Left ventricle myocardium inferior (tissue), 1 donor: ENCODE results near the gene FAS. TPM values are rescaled to one million over a fixed set of nuclear protein-coding genes. Genes with fewer than 3 reads are reported as not detected.

Experiments used
- DNase-seq: peaks from one replicate; pipeline ENCODE4 v3.0.0-alpha.2; 2020
- H3K27ac ChIP-seq: fragments of 200-600 bp; replicated peaks from 2 replicates; pipeline ENCODE4 v1.8.0; 2021
- H3K27me3 ChIP-seq: fragments of 200-600 bp; 2 replicates; pipeline ENCODE4 v1.8.0; 2021; ENCODE audit warnings: low read depth
- H3K36me3 ChIP-seq: fragments of 200-600 bp; 2 replicates; pipeline ENCODE4 v1.8.0; 2021
- H3K4me1 ChIP-seq: fragments of 200-600 bp; 2 replicates; pipeline ENCODE4 v1.8.0; 2021
- H3K4me3 ChIP-seq: fragments of 200-600 bp; 2 replicates; pipeline ENCODE4 v1.8.0; 2021; ENCODE audit warnings: mild to moderate bottlenecking, moderate library complexity
- H3K9me3 ChIP-seq: fragments of 200-600 bp; replicated peaks from 2 replicates; pipeline ENCODE4 v1.8.0; 2021
- intact Hi-C: fragments of 100-400 bp; cut with micrococcal nuclease; formaldehyde crosslinking; loops from one replicate; pipeline ENCODE4 v1.11.0; 2022
- total RNA-seq: library from RNA; stranded (reverse); fragmentation: NEBNext Ultra II Directional; extraction: Animal tissue kit (Norgen Biotek cat#: 25700); gene quantifications from one replicate; pipeline ENCODE4 v1.2.1, GENCODE V29; 2021
- TF ChIP-seq, protein P1 (sequence below): fragments of 200-600 bp; IDR thresholded peaks from 2 replicates; pipeline ENCODE4 v1.8.0; 2021; ENCODE audit warnings: antibody characterized with exemption, mild to moderate bottlenecking, borderline replicate concordance
- donor health status: DM: no; HTN: yes; CAD: no; lungs with severe emphysema.

Gene FAS
- total RNA-seq, 1 donor from 2014 or later, result 3.7 TPM

DNA sequence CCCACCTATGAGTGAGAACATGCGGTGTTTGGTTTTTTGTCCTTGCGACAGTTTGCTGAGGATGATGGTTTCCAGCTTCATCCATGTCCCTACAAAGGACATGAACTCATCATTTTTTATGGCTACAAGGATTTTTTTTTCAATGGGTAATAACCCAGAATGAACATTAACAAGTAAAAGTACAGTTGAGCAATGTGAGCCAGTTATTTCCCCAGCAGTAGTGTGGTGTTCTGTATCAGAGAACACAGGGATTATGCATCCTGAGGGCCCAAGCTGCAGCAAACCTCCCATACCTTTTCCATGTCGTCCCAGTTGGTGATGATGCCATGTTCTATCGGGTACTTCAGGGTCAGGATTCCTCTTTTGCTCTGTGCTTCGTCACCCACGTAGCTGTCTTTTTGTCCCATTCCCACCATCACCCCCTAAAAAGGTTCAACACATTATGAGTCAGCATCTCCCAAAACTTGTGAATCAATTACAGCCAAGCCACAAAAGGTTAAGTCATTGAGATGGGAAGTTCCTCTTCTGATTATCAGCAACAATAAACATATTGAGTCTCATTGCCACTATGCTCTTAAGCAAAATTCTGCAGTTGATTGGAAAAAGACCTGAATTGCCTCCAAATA is 43.5 kb upstream of the FAS start:
- H3K27ac ChIP-seq, result no peak overlapping the region
- H3K27me3 ChIP-seq, result no peaks in the 10 kb centered on the region
- DNase-seq, result no peak
- intact Hi-C loops, result no loop called here
- H3K36me3 ChIP-seq, result peaks cover 17% of the 10 kb centered on the region
- H3K4me3 ChIP-seq, result no peak overlapping the region
- H3K4me1 ChIP-seq, result peaks cover 25% of the 10 kb centered on the region
- H3K9me3 ChIP-seq, result no peaks in the 10 kb centered on the region
- TF ChIP-seq, protein P1, sequence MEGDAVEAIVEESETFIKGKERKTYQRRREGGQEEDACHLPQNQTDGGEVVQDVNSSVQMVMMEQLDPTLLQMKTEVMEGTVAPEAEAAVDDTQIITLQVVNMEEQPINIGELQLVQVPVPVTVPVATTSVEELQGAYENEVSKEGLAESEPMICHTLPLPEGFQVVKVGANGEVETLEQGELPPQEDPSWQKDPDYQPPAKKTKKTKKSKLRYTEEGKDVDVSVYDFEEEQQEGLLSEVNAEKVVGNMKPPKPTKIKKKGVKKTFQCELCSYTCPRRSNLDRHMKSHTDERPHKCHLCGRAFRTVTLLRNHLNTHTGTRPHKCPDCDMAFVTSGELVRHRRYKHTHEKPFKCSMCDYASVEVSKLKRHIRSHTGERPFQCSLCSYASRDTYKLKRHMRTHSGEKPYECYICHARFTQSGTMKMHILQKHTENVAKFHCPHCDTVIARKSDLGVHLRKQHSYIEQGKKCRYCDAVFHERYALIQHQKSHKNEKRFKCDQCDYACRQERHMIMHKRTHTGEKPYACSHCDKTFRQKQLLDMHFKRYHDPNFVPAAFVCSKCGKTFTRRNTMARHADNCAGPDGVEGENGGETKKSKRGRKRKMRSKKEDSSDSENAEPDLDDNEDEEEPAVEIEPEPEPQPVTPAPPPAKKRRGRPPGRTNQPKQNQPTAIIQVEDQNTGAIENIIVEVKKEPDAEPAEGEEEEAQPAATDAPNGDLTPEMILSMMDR, result no peak

GRCh38 chr10:88949051-88949450 is 41.5 kb upstream of the FAS start:
- no peak for DNase-seq
- Histone ChIP-seq H3K9me3 (no peaks in the 10 kb centered on the region), H3K36me3 (peaks cover 9% of the 10 kb centered on the region), H3K27ac (peak overlapping the region; percentile 79), H3K27me3 (no peaks in the 10 kb centered on the region), H3K4me1 (peaks cover 33% of the 10 kb centered on the region), H3K4me3 (peak overlapping the region; percentile 51)
- intact Hi-C loops, result no loop called here
- TF ChIP-seq, protein P1, result no peak

DNA sequence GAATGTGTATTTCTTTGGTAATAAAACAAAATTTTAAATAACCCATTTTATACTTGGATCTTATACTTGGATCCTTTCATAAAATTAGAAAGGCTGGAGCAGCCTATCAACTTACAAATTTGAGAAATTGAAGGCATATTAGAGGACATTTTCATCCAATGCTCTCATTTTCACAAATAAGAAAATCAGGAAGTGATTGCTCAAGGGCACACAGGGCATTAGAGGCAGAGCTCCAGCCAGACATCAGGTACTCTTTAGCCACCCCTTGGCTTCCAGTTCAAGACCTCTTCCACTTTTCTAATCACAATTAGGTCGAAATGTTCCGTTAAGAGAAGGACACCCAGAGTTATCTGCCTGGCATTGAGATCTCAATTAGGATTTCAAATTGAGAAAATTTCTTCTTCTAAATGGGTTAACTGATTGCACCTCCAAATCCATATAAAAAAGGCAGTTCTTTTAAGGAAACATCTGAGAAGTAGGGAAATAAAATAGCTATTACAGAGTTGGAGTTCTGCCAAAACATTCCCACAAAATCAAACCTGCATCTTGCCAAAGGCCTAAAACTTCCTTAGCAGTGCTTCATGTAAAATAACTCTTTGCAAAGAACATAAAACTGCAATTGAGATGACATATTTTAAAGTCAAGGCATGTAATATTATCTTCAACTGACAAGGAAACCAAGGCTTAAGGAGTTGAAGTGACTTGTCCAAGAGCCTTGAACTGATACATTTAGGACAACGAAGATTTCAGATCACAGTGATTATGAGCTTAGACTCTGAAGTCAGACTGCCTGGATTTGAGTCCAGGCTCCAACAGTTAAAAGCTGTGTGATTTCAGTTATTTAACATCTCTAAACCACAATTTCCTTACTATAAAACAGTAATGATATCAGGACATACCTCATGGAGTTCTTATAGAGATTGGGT is 40.4 kb upstream of the FAS start:
- no peak for DNase-seq
- H3K36me3 ChIP-seq, result peaks cover 3% of the 10 kb centered on the region
- no peaks in the 10 kb centered on the region for H3K27me3 ChIP-seq
- H3K27ac ChIP-seq, result peak overlapping the region; percentile 79
- H3K4me3 ChIP-seq, result peak overlapping the region; percentile 51
- TF ChIP-seq, protein P1, result no peak
- H3K4me1 ChIP-seq, result peaks cover 33% of the 10 kb centered on the region
- intact Hi-C loops, result no loop called here
- H3K9me3 ChIP-seq, result no peaks in the 10 kb centered on the region

GRCh38 chr10:88952647-88953111 is 37.9 kb upstream of the FAS start, which contains the start of gene ACTA2:
Gene ACTA2, minus strand, starts transcription at chr10:88952773. Its CDS starts 3,843 bp downstream, at chr10:88948930.
- TF ChIP-seq, protein P1, result no peak
- H3K4me1 ChIP-seq, result peaks cover 33% of the 10 kb centered on the region
- peak; percentile 31 for DNase-seq
- no peaks in the 10 kb centered on the region for H3K27me3 ChIP-seq
- intact Hi-C loops, result no loop called here
- no peaks in the 10 kb centered on the region for H3K9me3 ChIP-seq
- H3K27ac ChIP-seq, result peak within 1 kb of the TSS; percentile 79
- H3K36me3 ChIP-seq, result no peaks in the 10 kb centered on the region
- peak within 1 kb of the TSS; percentile 51 for H3K4me3 ChIP-seq

DNA sequence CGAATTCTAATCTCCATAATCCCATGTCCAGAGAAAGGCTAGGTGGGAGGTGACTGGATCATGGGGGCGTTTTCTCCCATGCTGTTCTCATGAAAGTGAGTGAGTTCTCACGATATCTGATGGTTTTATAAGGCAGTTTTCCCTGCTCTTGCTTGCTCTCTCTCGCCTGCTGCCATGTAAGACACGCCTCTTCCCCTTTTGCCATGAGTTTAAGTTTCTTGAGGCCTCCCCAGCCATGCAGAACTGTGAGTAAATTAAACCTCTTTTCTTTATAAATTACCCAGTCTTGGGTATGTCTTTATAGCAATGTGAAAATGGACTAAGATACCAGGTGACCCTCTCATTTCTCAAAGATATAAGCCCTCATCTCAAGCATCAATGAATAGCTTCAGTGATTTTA is 36.9 kb upstream of the FAS start:
- no peak for DNase-seq
- Histone ChIP-seq H3K27ac (no peak overlapping the region), H3K36me3 (no peaks in the 10 kb centered on the region), H3K27me3 (no peaks in the 10 kb centered on the region), H3K9me3 (no peaks in the 10 kb centered on the region), H3K4me1 (peaks cover 33% of the 10 kb centered on the region), H3K4me3 (no peak overlapping the region)
- intact Hi-C loops, result no loop called here
- TF ChIP-seq, protein P1, result no peak
